Measurements from ENCODE around the gene KNSTRN. TPM values are rescaled to one million over a fixed set of nuclear protein-coding genes. Genes with fewer than 3 reads are reported as not detected.

The KNSTRN gene
- total RNA-seq, 1 donor from 2014 or later = 9.2 TPM

- ATAC-seq = no peak
- DNase-seq (ENCODE audit: low spot score) = no peak
Observed at GRCh38 chr15:40365624-40366456, 16.7 kb upstream of the KNSTRN start.

GRCh38 chr15:40366457-40367370 is 15.8 kb upstream of the KNSTRN start:
- peak; percentile 82 for ATAC-seq

GRCh38 chr15:40367371-40367685 is 15.2 kb upstream of the KNSTRN start:
- ATAC-seq (no peak), DNase-seq (ENCODE audit: low spot score) (no peak)

More at GRCh38 chr15:40366457-40367370, 15.8 kb upstream of the KNSTRN start:
- peak; percentile 98 for DNase-seq (ENCODE audit: low spot score)

GRCh38 chr15:40367686-40368611 is 14.6 kb upstream of the KNSTRN start:
- ATAC-seq (peak; percentile 86), DNase-seq (ENCODE audit: low spot score) (peak; percentile 90)

- DNase-seq (ENCODE audit: low spot score) (no peak), ATAC-seq (no peak)
Observed at GRCh38 chr15:40368719-40369473, 13.6 kb upstream of the KNSTRN start.

- ATAC-seq = no peak
- no peak for DNase-seq (ENCODE audit: low spot score)
Observed at GRCh38 chr15:40369474-40369869, 13.0 kb upstream of the KNSTRN start.

- ATAC-seq (no peak), DNase-seq (ENCODE audit: low spot score) (no peak)
Observed at GRCh38 chr15:40369971-40370370, 12.6 kb upstream of the KNSTRN start.

- no peak for ATAC-seq
- DNase-seq (ENCODE audit: low spot score) = no peak
Observed at GRCh38 chr15:40372981-40373380, 9.5 kb upstream of the KNSTRN start.

- ATAC-seq (no peak), DNase-seq (ENCODE audit: low spot score) (no peak)
Observed at GRCh38 chr15:40377606-40378005, 4.9 kb upstream of the KNSTRN start.

GRCh38 chr15:40379374-40379773 is 3.1 kb upstream of the KNSTRN start:
- no peak for ATAC-seq
- DNase-seq (ENCODE audit: low spot score) = no peak

GRCh38 chr15:40379853-40380252 is 2.7 kb upstream of the KNSTRN start:
- peak; percentile 49 for ATAC-seq
- DNase-seq (ENCODE audit: low spot score) = peak; percentile 79

GRCh38 chr15:40380636-40381035 is 1.9 kb upstream of the KNSTRN start:
- DNase-seq (ENCODE audit: low spot score) = no peak
- no peak for ATAC-seq

- DNase-seq (ENCODE audit: low spot score) (peak; percentile 56), ATAC-seq (peak; percentile 68)
Observed at GRCh38 chr15:40381818-40382529, 547 bp upstream of the KNSTRN start.

- ATAC-seq = peak; percentile 31
- DNase-seq (ENCODE audit: low spot score) = no peak
Observed at GRCh38 chr15:40386480-40386879, 4.0 kb downstream of the KNSTRN start.

GRCh38 chr15:40388941-40389823 is 6.7 kb downstream of the KNSTRN start:
- peak; percentile 74 for ATAC-seq
- peak; percentile 70 for DNase-seq (ENCODE audit: low spot score)

- ATAC-seq (peak; percentile 66), DNase-seq (ENCODE audit: low spot score) (peak; percentile 64)
Observed at GRCh38 chr15:40389824-40390595, 7.5 kb downstream of the KNSTRN start.
